Left hindlimb (tissue), 1 donor: Measurements from ENCODE around the gene RNF175.

Source experiments
- DNase-seq: peaks from one replicate; pipeline ENCODE4 v3.0.0-alpha.2; 2018

Gene RNF175

DNA sequence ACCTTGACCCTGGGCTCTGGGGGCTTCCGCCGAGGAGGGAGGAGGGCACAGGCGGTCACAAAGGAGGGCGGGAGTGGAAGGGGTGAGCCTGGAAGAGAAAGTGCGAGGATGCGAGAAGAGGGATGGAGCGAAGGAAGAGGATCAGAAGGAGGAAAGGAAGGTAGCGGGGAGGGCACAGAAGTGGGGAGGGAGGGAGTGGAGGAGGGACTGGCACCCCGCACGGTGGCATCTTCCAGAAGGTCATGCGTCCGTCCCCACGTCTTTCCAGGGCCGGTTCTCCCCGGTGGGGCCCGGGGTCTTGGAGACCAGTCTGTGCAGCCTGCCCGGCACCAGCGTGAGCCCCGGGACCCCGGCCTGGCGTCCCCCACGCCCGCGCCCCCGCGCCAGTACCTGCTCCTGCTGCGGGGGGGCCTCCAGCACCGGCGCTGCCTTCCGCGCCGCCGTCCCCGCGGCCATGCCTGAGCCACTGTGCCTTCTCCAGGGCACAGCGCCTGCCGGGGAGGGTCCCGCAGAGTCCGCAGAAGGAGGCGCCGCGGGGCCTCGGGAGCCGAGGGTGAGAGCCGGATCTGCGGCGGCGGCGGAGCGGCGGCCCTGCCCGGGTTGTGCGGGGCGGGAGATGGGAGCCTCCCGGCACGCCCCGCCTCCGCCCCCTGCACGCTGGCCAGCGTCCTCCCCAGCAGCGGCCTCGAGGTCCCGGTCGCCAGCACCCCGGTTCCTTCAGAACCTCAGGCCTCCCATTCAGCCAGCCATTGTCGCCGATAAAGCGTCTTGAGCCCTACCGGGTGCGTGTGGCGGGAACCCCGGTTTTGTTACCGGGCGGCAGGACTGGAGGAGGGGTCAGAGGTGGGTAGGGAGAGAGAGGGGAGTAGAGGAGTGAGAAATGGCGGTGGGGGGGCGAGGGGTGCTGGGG is at the start of gene RNF175:
RNF175 (minus strand) TSS at position 618 of the 910 bp plus-strand sequence; CDS start at position 456, 162 bp downstream.
- peak; percentile 49 for DNase-seq

- no peak for DNase-seq
These were observed 49.5 kb upstream of the RNF175 start for GRCh38 chr4:153809307-153809706.

DNA sequence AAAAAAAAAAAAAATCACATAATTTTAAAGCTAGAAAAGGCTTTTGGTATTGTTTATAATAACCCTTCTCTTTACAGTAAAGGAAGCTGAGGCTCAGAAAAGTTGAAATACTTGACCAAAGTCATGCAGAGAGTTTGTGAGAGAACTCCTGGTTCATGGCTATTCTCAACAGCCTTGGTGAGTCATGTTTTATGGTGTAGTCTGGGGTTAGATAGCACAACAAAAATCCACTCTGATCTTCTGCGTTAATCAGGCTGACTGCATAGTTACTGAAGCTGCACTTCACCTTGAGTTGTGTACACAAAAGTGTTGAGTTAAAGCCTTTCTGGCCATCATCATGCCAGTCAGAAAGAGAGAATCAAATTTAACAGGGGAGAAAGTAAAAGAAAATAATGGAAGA is 48.4 kb upstream of the RNF175 start:
- no peak for DNase-seq

GRCh38 chr4:153806073-153806472 is 46.2 kb upstream of the RNF175 start:
- no peak for DNase-seq

- DNase-seq = no peak
These were observed 44.9 kb upstream of the RNF175 start for GRCh38 chr4:153804722-153805121.

DNA sequence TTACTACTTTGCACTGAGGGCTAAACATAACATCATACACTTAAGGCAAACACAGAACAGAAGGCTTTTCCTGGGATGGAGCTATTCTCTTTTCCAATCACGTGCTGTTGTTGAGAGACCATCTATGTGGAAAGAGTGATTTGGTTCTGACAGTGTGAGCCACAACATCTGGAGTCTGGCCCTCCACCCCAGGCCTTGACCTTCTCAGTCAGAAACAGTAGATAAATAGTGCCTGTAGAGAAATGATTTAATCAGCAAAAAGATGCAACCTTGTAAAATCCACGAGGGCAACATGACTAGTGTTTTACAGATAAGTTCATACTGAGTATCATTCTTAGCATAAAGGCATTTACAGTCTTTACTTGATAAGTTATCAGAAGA is 39.9 kb upstream of the RNF175 start:
- DNase-seq = no peak

- no peak for DNase-seq
These were observed 39.3 kb upstream of the RNF175 start for GRCh38 chr4:153798901-153799693.

GRCh38 chr4:153798420-153798819 is 38.6 kb upstream of the RNF175 start:
- no peak for DNase-seq

GRCh38 chr4:153794006-153794405 is 34.2 kb upstream of the RNF175 start:
- DNase-seq = no peak

DNA sequence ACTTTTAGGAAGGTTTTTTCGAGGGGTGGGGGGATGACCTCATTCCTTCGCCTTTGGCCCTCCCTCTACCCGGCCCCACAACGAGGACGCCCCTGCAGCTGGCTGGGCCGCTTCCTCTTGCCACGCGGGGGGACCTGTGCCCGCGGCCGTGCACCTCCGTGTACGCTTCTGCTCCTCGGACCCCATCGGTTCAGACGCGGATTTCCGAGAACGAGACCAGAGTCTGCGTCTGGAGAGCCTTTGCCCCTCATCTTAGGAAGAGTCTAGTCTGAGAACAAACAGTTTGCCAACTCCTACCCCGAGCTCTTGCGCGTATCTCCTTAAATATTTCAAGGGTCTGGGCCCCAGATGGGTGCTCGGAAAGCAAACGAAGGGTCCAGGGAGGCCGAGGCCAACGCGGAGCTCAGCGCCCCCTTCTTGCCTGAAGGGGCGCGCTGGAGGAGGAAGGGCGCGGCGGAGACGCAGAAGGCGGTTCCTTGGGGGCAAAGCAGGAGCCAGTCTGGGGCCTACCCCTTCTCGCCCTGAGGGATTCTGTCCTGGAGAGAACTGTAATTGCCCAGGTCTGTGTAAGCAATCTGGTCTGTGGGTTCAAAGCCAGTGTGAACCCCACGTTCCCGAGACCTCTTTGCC is 32.9 kb upstream of the RNF175 start:
- no peak for DNase-seq

DNA sequence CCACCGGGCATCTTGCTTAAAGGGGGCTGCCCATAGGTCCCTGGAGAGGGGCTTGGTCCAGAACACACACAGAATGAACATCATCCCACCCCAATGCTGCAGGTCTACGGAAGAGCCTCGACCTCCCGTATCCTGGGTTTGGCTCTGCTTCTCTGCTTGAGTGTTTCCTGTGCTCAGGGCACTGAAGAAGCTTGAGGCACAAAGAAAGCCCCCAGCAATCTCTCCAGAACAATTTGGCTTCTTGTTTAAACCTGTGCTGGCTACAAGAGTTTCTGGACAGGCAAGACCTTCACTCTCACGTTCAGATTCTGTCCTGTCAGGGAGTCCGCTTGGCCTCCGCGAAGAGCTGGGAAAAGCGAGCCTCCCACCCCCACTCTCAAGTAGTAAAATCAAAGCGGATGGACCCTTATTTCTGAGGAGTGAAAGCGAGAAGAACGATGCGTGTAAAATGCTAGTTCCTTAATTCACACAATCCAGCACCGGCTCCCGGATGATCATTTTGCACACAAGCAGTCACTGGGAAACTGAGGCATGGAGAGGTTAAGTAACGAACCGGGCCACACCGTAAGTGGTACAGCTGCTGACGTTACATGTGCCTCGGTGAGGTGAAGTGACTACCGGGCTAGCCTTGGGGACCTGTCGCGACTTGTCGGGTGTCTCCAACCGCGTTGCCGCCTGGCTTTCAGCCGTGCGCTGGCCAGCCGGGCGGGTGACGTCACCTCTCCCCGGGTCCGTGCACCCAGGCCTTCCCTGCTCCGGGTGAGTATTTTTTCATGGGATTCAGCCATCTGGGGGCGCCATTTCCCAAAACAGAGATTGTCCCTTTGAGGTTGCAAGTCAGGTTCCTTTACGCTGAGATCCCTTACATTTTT is 32.2 kb upstream of the RNF175 start:
- peak; percentile 88 for DNase-seq

GRCh38 chr4:153790962-153791551 is 31.2 kb upstream of the RNF175 start:
- peak; percentile 60 for DNase-seq

DNA sequence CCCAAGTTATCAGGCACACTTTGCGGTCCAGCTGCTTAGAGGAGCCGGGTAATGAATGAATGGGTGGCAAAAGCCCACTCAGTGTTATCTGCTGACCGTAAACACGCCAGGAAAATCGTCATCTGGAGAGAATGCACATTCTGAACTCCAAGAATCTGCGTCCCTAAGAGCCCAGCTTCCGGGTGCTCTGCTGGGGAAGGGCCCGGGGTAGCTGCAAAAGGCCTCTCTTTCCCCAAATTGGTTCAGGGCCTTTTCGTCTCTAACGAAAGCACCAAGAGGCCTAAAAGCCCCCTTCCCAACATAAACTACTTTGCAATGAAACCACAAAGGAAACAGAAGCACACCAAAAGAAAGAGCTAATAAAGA is 30.7 kb upstream of the RNF175 start:
- no peak for DNase-seq

DNA sequence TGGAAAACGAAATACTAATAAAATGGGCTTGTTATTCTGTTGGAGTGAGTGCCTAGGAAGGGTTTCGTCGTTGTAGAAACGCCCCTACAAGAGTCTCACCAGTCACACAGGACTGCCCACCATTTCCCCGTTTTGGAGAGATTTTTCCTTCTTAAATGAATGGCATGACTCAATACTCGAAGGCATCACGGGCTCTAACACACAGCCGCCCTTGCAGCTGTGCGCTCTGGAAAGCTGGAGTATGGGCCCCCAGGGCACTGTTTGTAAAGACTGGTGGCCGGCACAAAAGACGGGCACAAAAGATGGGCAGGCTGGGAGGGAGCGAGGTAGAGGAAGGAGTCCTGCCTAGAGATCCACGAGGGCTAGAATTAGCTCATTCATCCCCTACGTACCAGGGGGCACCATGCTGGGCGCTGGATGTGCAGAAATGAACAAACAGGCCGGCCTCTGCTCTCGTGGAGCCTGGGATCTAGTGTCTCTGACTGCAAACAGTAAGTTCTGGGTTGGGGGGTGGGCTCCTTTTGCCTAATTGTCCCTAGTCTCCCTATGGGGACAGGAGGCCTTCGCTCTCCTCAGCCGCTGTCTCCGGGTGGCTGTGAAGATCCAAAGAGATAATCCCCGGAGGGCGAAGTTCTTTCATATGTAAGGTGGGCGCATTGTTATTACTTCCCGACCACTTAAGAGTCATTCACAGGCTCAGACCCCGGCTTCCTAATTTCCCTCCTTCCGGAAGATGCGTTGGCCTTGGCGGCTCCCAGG is 30.1 kb upstream of the RNF175 start:
- peak; percentile 50 for DNase-seq

DNA sequence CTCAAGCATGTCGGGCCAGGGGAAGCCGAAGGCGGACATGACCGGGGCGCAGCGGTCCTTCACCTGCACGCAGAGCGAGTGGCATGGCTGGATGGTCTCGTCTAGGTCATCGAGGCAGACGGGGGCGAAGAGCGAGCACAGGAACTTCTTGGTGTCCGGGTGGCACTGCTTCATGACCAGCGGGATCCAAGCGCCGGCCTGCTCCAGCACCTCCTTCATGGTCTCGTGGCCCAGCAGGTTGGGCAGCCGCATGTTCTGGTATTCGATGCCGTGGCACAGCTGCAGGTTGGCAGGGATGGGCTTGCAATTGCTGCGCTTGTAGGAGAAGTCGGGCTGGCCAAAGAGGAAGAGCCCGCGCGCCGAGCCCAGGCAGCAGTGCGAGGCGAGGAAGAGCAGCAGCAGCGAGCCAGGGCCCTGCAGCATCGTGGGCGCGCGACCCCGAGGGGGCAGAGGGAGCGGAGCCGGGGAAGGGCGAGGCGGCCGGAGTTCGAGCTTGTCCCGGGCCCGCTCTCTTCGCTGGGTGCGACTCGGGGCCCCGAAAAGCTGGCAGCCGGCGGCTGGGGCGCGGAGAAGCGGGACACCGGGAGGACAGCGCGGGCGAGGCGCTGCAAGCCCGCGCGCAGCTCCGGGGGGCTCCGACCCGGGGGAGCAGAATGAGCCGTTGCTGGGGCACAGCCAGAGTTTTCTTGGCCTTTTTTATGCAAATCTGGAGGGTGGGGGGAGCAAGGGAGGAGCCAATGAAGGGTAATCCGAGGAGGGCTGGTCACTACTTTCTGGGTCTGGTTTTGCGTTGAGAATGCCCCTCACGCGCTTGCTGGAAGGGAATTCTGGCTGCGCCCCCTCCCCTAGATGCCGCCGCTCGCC is 28.8 kb upstream of the RNF175 start, which contains the start of gene SFRP2:
SFRP2 (minus strand) TSS at position 671 of the 864 bp plus-strand sequence; CDS start at position 423, 248 bp downstream.
- DNase-seq = peak; percentile 79

DNA sequence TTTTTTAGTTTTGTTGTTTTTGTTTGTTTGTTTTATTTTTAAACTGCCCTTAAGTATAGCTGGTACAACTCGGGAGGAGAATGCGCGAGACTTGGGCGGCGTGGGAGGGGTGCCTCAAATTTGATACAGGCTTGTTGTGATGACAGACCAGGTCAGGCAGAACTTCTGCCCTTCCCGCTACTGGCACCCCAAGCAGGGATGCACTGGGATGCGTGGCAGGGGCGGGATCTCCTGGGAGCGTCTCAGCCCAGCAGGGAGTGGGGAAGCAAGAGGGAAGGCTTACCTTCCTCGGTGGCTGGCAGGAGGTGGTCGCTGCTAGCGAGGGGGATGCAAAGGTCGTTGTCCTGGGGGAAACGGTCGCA is 28.2 kb upstream of the RNF175 start:
- DNase-seq = no peak

DNA sequence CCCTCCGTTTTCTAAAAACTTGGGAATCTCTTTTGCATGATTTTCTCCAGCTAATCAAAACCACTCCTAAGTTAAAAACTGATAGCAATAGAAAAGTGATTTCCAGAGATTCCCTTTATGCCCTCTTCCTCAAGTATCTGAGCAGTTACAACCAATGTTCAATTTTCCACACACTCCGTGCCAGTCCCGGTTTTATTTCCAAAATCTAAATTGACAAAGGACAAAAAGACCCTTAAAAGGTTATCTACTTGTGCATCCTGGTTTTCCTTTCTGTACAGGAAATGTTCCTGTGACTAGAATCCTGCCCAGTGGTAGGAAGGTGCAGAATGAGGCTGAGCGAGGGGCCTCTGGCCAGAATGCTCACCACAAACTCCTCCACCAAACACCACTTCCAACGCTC is 27.8 kb upstream of the RNF175 start:
- no peak for DNase-seq

GRCh38 chr4:153787061-153787560 is 27.3 kb upstream of the RNF175 start:
- no peak for DNase-seq

DNA sequence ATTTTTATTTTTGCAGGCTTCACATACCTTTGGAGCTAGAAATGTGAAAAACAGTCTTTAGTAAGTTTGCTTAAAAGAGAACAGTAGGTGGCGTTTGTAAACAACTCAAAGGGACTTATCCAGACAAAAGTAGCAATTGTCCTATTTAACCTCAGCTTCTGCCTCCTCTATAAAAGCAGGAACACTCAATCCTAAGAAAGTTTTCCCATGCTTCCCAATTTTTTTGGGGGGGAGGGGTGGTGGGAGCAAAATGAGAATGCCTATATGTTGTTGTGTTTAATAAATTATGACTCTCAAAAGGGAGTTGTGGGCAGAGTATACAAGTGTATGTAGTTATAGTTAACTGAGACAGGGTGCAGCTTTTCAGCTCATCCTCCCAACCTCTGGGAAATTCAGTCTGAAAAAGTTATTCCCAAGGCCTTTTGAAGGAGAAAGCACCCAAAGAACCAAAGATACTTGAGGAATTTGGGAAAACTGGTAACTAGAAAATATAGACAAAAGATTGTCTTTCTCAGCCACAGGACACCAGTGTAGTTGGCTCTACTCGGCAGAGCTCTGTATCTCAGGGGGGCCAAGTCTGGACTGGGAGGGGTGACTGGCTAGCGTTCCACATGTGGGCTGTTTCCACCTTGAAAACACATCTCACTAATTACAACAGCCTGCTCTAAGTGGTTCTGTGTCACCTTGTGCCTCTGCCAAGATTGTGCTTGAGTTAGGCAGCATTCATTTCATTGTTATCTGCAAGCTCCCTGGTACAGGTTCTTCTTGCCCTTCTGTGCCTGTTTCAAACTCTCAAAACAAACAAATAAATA is 26.3 kb upstream of the RNF175 start:
- no peak for DNase-seq
